ENCODE data around the gene ZFR.

Gene ZFR

GRCh38 chr5:32308946-32309345 is 135.6 kb downstream of the ZFR start:
- TF ChIP-seq REST (IDR thresholded peaks at IDR 0.05; ENCODE audit: insufficient read depth in 1 of 2, low read depth in 2 of 2, low read length in 2 of 2) (no peak), TAF1 (IDR thresholded peaks at IDR 0.05; ENCODE audit: borderline replicate concordance, insufficient read depth, low read length) (no peak), SIN3A (IDR thresholded peaks at IDR 0.05; ENCODE audit: borderline replicate concordance, insufficient read depth, low read length) (no peak), POLR2AphosphoS5 (IDR thresholded peaks at IDR 0.05; ENCODE audit: low read depth, low read length) (no peak), FOXP2 (optimal IDR thresholded peaks at IDR 0.05; ENCODE audit: borderline replicate concordance, extremely low read depth, extremely low read length, insufficient read depth) (no peak)

GRCh38 chr5:32307769-32308194 is 136.8 kb downstream of the ZFR start:
- TF ChIP-seq REST (IDR thresholded peaks at IDR 0.05; ENCODE audit: insufficient read depth in 1 of 2, low read depth in 2 of 2, low read length in 2 of 2) (no peak), POLR2AphosphoS5 (IDR thresholded peaks at IDR 0.05; ENCODE audit: low read depth, low read length) (no peak), FOXP2 (optimal IDR thresholded peaks at IDR 0.05; ENCODE audit: borderline replicate concordance, extremely low read depth, extremely low read length, insufficient read depth) (no peak), SIN3A (IDR thresholded peaks at IDR 0.05; ENCODE audit: borderline replicate concordance, insufficient read depth, low read length) (no peak), TAF1 (IDR thresholded peaks at IDR 0.05; ENCODE audit: borderline replicate concordance, insufficient read depth, low read length) (no peak)

GRCh38 chr5:32304622-32305021 is 139.9 kb downstream of the ZFR start:
- TF ChIP-seq POLR2AphosphoS5 (IDR thresholded peaks at IDR 0.05; ENCODE audit: low read depth, low read length) = no peak
- TF ChIP-seq REST (IDR thresholded peaks at IDR 0.05; ENCODE audit: insufficient read depth in 1 of 2, low read depth in 2 of 2, low read length in 2 of 2) = no peak
- no peak for TF ChIP-seq FOXP2 (optimal IDR thresholded peaks at IDR 0.05; ENCODE audit: borderline replicate concordance, extremely low read depth, extremely low read length, insufficient read depth)
- TF ChIP-seq TAF1 (IDR thresholded peaks at IDR 0.05; ENCODE audit: borderline replicate concordance, insufficient read depth, low read length) = no peak
- TF ChIP-seq SIN3A (IDR thresholded peaks at IDR 0.05; ENCODE audit: borderline replicate concordance, insufficient read depth, low read length) = no peak
